HUES48 (cell line): ENCODE data around the gene SP8.
"Not testable (repeated sequence)": the region's sequence is repeated elsewhere in the genome, so short reads cannot be mapped to it uniquely, and the experiment has no call there.

Source experiments
- H3K27ac ChIP-seq: one replicate; pipeline ENCODE4 v1.7.0; 2013; ENCODE audit warnings: low read depth, low read length, inconsistent platforms
- H3K27me3 ChIP-seq: 2 replicates; pipeline ENCODE4 v1.6.1; 2013; ENCODE audit warnings: mild to moderate bottlenecking, low read length; ENCODE audit not compliant: control insufficient read depth, insufficient read depth
- H3K36me3 ChIP-seq: 2 replicates; pipeline ENCODE4 v1.6.1; 2013; ENCODE audit warnings: low read length; ENCODE audit not compliant: control insufficient read depth, insufficient read depth
- H3K4me1 ChIP-seq: 2 replicates; pipeline ENCODE4 v1.6.1; 2013; ENCODE audit warnings: mild to moderate bottlenecking, low read length; ENCODE audit not compliant: control insufficient read depth, insufficient read depth
- H3K4me3 ChIP-seq: 2 replicates; pipeline ENCODE4 v1.5.1; 2013; ENCODE audit warnings: mild to moderate bottlenecking, low read depth, low read length
- H3K9ac ChIP-seq: 2 replicates; pipeline ENCODE4 v1.6.1; 2013; ENCODE audit warnings: mild to moderate bottlenecking, low read depth, low read length, moderate library complexity
- H3K9me3 ChIP-seq: 2 replicates; pipeline ENCODE4 v1.6.1; 2013; ENCODE audit warnings: low read length; ENCODE audit not compliant: control insufficient read depth, insufficient read depth

Gene SP8

DNA sequence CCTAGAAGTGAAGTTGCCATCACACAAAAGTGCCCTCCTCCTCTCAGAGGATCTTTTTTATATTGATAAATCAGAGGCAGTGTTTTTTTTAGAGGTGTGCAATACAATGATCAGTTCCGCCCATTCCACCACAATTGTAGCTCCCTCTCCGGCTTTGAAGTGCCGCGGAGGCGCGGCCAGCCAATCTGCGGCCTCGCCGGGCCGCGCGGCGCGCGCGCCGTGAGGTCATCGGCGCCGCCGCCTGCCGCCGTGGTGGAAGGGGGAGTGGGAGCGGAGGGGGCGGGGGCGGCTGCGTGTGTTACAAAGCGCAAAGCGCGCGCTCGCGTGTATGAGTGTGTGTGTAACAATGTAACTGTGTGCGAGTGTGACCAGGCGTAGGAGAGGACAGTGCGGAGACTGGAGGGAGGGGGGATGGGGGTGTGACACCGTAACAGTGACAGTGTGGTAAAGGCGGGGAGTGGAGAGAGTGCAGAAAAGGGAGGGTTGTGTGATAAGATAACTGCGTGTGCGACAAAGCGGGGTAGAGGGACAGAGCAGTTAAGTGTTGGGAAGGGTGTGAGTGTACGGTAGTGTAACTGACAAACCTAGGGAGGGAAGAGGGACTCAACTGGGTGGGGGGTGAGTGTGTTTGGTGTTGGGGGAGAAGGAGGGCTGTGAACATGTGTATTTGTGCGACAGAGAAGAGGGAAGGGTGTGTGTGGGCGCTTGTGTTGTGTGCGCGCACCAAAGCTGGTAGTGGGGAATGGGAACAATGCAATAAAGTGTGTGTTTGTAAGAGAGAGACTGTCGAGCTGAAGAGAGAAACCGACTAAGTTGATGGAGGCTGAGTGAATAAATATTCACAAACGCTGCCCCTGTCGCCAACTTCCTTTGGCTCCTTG is at the start of gene SP8:
TSS of gene SP8 (minus strand) at position 108 of the 881 bp plus-strand sequence. CDS start at position 20, 88 bp downstream.
- Histone ChIP-seq H3K27ac (peak within 1 kb of the TSS; percentile 65), H3K36me3 (no peaks in the 10 kb centered on the region), H3K4me3 (peak within 1 kb of the TSS; percentile 77), H3K9me3 (no peaks in the 10 kb centered on the region), H3K4me1 (peaks cover 51% of the 10 kb centered on the region), H3K27me3 (peaks cover 83% of the 10 kb centered on the region), H3K9ac (no peak within 1 kb of the TSS)

DNA sequence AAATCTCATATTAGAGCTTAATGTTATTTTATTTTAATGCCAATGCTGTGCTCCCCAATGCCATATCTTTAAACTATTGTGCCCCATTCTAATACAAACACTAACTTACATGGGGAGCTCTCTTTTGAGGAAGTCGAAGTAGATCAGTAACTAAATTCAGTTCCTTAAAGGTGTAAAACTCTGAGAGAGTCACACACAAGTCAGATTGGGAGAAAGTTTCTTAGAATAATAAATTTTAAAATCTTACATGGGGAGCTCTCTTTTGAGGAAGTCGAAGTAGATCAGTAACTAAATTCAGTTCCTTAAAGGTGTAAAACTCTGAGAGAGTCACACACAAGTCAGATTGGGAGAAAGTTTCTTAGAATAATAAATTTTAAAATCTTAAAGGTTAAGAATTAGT is 49.7 kb upstream of the SP8 start:
- Histone ChIP-seq H3K4me1 (peaks cover 12% of the 10 kb centered on the region), H3K4me3 (peak overlapping the region; percentile 32; the same call in 1 of the 2 replicates)
- not testable (repeated sequence) for H3K36me3 ChIP-seq, H3K27me3 ChIP-seq, H3K9me3 ChIP-seq, H3K27ac ChIP-seq, H3K9ac ChIP-seq

DNA sequence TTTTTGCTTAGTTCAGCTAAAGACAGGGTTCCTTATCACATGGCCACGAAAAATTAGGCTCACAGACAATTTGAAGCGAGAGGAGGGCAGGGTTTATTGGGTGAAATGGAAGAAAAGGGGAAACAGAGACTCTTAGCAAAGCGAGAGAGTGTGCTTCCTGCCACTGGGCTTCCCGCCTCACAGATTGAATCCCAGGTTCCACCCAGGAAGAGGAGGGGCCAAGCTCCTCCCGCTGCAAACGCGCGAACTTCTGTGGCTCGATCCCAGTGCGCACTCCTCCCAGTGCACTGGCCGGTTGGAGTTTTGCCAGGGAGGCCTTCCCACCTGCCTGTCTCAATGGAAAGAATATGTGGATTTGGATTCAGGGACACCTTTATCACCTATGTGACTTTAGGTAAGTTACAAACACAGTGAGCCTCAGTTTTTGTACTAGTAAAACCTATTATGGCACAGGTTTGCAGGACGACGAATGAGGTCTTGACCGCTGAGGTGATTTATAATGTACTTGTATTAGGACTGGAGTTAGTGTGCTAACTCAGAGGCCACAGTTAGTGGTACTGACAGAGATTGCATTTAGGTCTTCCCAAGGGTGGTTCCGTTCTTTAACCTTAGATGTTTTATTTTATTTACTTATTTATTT is 48.5 kb upstream of the SP8 start:
- peak overlapping the region; percentile 47 for H3K4me3 ChIP-seq
- no peak overlapping the region for H3K27ac ChIP-seq
- H3K9ac ChIP-seq: no peak overlapping the region
- no peaks in the 10 kb centered on the region for H3K36me3 ChIP-seq
- peaks cover 18% of the 10 kb centered on the region for H3K4me1 ChIP-seq
- no peaks in the 10 kb centered on the region for H3K27me3 ChIP-seq
- no peaks in the 10 kb centered on the region for H3K9me3 ChIP-seq

DNA sequence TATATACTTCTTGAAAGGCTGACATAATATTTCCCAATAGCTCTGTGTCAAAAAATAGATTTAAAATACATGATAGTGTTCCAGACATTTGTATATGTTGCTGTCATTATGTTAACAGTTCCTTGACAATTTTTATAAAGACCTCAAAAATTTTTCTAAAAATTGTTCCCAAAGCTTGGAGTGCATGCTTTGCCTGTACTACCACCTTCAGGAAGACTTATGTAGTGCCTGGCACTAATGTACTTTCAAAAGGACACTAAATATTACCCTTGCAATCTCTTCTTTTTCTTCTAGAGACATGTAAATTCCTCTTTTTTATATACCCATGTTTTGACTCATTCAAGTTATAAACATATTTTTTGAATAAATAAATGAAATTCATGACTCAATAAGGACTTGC is 48.0 kb upstream of the SP8 start:
- Histone ChIP-seq H3K4me3 (peak overlapping the region; percentile 47), H3K36me3 (no peaks in the 10 kb centered on the region), H3K4me1 (peaks cover 18% of the 10 kb centered on the region), H3K27ac (no peak overlapping the region), H3K9me3 (no peaks in the 10 kb centered on the region), H3K9ac (no peak overlapping the region), H3K27me3 (no peaks in the 10 kb centered on the region)

DNA sequence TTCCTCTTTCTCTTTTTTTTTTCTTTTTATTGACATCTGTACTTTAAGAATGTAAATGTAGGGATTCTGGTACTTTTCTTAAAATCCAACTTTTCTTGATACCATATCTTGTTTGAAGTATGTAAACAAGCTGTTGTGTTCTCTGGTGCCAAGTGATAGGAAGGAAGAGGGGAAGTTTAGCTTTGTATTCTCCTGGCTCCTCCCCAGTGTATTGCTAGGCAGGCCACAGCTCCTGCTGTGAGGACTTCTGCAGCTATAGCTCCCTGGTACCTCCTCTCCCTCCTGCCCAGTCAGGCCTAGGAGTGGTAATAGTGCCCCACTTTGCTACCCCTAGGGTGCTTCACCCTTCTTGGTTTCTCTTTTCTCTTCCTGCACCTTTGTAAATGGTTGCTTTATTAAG is 45.3 kb upstream of the SP8 start:
- no peak overlapping the region for H3K27ac ChIP-seq
- H3K4me3 ChIP-seq: no peak overlapping the region
- no peak overlapping the region for H3K9ac ChIP-seq
- peaks cover 21% of the 10 kb centered on the region for H3K4me1 ChIP-seq
- H3K9me3 ChIP-seq: no peaks in the 10 kb centered on the region
- no peaks in the 10 kb centered on the region for H3K36me3 ChIP-seq
- no peaks in the 10 kb centered on the region for H3K27me3 ChIP-seq

DNA sequence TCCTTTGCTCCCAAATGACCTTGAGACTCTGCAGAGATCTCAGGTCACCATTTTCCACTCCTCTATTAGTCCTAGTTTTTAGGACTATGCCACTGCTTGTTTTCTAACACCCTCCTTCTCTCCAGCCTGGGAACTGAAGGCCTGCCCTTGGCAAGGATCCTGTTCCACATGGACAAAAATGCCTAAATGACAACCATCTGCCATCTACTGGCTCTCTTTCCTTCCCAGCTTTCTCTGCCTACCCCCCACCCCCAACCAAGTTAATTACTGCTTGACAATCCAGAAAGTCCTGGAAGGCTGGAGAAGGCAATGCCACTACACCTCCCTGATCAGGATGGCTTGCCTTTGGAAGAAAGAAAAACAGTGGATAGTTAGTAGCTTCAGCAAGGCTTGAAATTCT is 44.8 kb upstream of the SP8 start:
- no peak overlapping the region for H3K27ac ChIP-seq
- H3K36me3 ChIP-seq: no peaks in the 10 kb centered on the region
- peaks cover 27% of the 10 kb centered on the region for H3K4me1 ChIP-seq
- H3K27me3 ChIP-seq: no peaks in the 10 kb centered on the region
- H3K4me3 ChIP-seq: no peak overlapping the region
- no peak overlapping the region for H3K9ac ChIP-seq
- H3K9me3 ChIP-seq: no peaks in the 10 kb centered on the region

DNA sequence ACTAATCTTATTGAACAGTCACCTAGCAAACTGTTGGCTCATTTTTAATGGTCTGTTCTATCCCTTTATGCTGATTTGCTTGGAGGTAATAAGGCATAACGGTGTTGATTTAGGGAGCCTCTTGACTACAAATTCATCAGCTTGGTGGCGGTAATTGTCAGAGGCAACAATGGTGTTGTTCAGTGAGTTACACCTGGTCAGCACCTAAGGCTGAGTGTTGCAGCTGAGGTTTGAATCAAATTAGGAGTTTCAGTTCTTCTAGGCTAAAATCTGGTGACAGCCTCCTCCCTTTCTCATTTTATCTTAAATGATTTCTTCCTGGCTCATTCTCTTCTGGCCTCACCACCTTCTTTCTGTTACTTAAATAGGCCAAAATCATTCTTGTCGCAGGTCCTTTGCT is 42.3 kb upstream of the SP8 start:
- Histone ChIP-seq H3K9me3 (no peaks in the 10 kb centered on the region), H3K36me3 (no peaks in the 10 kb centered on the region), H3K4me1 (peaks cover 32% of the 10 kb centered on the region), H3K27me3 (no peaks in the 10 kb centered on the region), H3K4me3 (no peak overlapping the region), H3K9ac (no peak overlapping the region), H3K27ac (no peak overlapping the region)

DNA sequence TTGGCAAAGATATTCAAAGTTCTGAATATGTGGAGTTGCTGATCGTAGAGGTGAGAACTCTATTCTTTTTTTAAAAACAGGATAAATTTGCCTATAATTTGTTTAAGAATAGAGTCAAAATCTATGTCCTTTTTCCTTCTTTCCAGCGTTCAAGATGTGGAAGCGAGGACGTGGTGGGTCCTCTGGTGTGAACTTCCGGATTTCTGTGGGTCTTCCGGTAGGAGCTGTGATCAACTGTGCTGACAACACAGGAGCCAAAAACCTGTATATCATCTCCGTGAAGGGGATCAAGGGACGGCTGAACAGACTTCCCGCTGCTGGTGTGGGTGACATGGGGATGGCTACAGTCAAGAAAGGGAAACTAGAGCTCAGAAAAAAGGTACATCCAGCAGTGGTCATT is 40.5 kb upstream of the SP8 start:
- Histone ChIP-seq H3K4me3 (no peak overlapping the region), H3K36me3 (no peaks in the 10 kb centered on the region), H3K27ac (peak overlapping the region; percentile 74), H3K27me3 (no peaks in the 10 kb centered on the region), H3K9ac (no peak overlapping the region), H3K9me3 (no peaks in the 10 kb centered on the region), H3K4me1 (peaks cover 31% of the 10 kb centered on the region)

DNA sequence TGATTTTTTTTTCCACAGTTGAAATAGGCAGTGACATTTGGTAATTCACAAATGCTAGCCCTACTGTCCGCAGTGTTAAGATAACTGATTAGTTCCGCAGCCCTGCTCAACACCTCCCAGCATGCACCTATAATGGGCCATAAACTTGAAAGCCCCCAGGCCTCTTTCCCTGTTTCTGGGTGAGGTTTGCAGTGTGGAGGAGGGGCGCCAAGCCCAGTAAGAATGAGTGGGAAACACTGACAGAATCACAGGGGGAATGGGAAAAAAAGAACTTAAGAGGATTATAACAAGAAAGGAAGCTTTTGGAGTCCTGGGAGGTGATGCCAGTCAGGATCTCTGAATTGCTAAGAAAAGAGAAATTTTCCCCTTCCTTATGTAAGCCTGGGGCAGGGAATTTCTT is 39.6 kb upstream of the SP8 start:
- no peaks in the 10 kb centered on the region for H3K27me3 ChIP-seq

DNA sequence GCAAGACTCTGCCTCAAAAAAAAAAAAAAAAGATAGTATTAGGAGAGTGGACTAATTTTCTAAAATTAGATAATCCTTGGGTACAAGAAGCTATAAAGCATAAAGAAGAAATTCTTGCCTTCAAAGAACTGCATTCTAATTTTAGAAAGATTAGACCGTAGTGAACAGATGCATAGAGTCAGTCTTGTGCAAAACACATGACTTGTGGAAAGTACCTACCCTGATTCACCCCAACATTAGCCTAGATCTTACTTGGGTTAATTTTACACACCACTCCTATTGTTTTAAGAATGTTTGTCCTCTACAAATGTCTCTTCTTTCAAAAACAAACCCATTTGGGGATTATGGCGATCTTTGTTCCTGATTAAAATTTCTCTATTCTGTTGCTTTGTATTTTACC is 38.9 kb upstream of the SP8 start:
- Histone ChIP-seq H3K27ac (no peak overlapping the region), H3K27me3 (no peaks in the 10 kb centered on the region), H3K4me1 (peaks cover 19% of the 10 kb centered on the region), H3K4me3 (no peak overlapping the region), H3K9ac (no peak overlapping the region), H3K9me3 (no peaks in the 10 kb centered on the region), H3K36me3 (no peaks in the 10 kb centered on the region)

More for the DNA sequence above, 39.6 kb upstream of the SP8 start:
- Histone ChIP-seq H3K27ac (peak overlapping the region; percentile 74), H3K36me3 (no peaks in the 10 kb centered on the region), H3K9me3 (no peaks in the 10 kb centered on the region), H3K4me3 (no peak overlapping the region), H3K9ac (no peak overlapping the region), H3K4me1 (peaks cover 22% of the 10 kb centered on the region)

DNA sequence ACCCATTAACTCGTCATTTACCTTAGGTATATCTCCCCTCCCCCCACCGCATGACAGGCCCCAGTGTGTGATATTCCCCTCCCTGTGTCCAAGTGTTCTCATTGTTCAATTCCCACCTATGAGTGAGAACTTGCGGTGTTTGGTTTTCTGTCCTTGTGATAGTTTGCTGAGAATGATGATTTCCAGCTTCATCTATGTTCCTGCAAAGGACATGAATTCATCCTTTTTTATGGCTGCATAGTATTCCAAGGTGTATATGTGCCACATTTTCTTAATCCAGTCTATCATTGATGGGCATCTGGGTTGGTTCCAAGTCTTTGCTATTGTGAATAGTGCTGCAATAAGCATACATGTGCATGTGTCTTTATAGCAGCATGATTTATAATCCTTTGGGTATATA is 34.7 kb upstream of the SP8 start:
- not testable (repeated sequence) for H3K36me3 ChIP-seq, H3K27me3 ChIP-seq, H3K4me3 ChIP-seq

More for the DNA sequence above, 34.7 kb upstream of the SP8 start:
- peaks cover 20% of the 10 kb centered on the region for H3K4me1 ChIP-seq
- not testable (repeated sequence) for H3K9me3 ChIP-seq, H3K27ac ChIP-seq, H3K9ac ChIP-seq
